ENCODE results near the gene PALB2. TPM values are rescaled to one million over a fixed set of nuclear protein-coding genes. Genes with fewer than 3 reads are reported as not detected.

Gene PALB2
- total and polyA plus RNA-seq, 2 of the 13 experiments (the other 11 are each of a cell fraction or from before 2014, with no cell fraction given) = 12.1 to 40.9 TPM

- Histone ChIP-seq H3K27ac (ENCODE audit: extremely low read length, insufficient read depth, low read length) (peak within 1 kb of the TSS; percentile 86), H3K9ac (ENCODE audit: insufficient read depth, low read depth, low read length) (peak within 1 kb of the TSS; percentile 96), H2AFZ (ENCODE audit: low read length) (peak within 1 kb of the TSS; percentile 7), H3K27me3 (ENCODE audit: control insufficient read depth in 1 of 2, insufficient read depth in 2 of 2, low read length in 2 of 2) (peaks cover 0 to 3% of the 10 kb centered on the region in 2 experiments; a peak in 1 of 5 replicates), H3K4me3 (replicated peaks in 1 of 3; ENCODE audit: insufficient read depth in 1 of 3, low read depth in 2 of 3, low read length in 3 of 3) (peak within 1 kb of the TSS; percentile 96 to 98 (median 97)), H3K9me3 (ENCODE audit: low read length) (no peaks in the 10 kb centered on the region), H4K20me1 (ENCODE audit: insufficient read depth, low read length) (peaks cover 14% of the 10 kb centered on the region; the same call in 1 of the 2 replicates), H3K36me3 (replicated peaks in 1 of 2; ENCODE audit: control insufficient read depth in 1 of 2, insufficient read depth in 2 of 2, low read length in 2 of 2) (peaks cover 16 to 42% of the 10 kb centered on the region in 2 experiments), H3K4me1 (ENCODE audit: insufficient read depth, low read length) (peaks cover 48% of the 10 kb centered on the region), H3K79me2 (ENCODE audit: insufficient read depth, low read length) (peaks cover 53% of the 10 kb centered on the region), H3K4me2 (ENCODE audit: low read depth, low read length) (peak within 1 kb of the TSS; percentile 95)
- ChIA-PET POLR2A (interaction anchor here (0.6 to 4.1 kb wide), 21 partner anchors 8 to 173 kb away, joined by 3 to 96 read pairs (median 7); partner anchors contain the start of genes COG7, DCTN5, GGA2 and NDUFAB1), CTCF (ENCODE audit: low intra/inter-chr PET ratio, low total read pairs) (interaction anchor here (1.4 to 2.3 kb wide), 3 partner anchors 17 to 53 kb away, joined by 5 to 12 read pairs (median 8); partner anchors contain the start of gene NDUFAB1)
- BruUV-seq (replicated peaks) = TSS peak; percentile 75
- DNase-seq (ENCODE audit: low spot score) = peak; percentile 100
- intact Hi-C loops (cut with micrococcal nuclease; ENCODE audit: unreplicated experiment) (loop anchor here (1.0 to 2.0 kb wide), 5 partner anchors 16 to 104 kb away; partner anchors contain the start of genes COG7, DCTN5, GGA2 and NDUFAB1), in situ Hi-C loops (cut with HindIII; ENCODE audit: extremely low pct_ligation_motif_present, low pct_unique_long_range_greater_than_20kb) (no loop called here)
- peak; percentile 75 for FAIRE-seq
- peak; percentile 96 for ATAC-seq
- WGBS (ENCODE audit: low lambda C conversion rate) = under 1% methylated on average over 48 of the region's 65 CpGs
- TF ChIP-seq ZFP36L2 (CRISPR knock-in tag; IDR thresholded peaks at IDR 0.05) (peak; percentile 84), JUND (CRISPR knock-in tag; IDR thresholded peaks at IDR 0.05) (no peak), ZSCAN25 (CRISPR knock-in tag; IDR thresholded peaks at IDR 0.05) (no peak; the same call in none of the 2 replicates), CENPBD1 (CRISPR knock-in tag; IDR thresholded peaks at IDR 0.05; ENCODE audit: borderline replicate concordance, low read depth) (no peak), ZNF296 (CRISPR knock-in tag; conservative IDR thresholded peaks at IDR 0.05) (peak; percentile 67; the same call in 1 of the 2 replicates), ZNF557 (CRISPR knock-in tag; IDR thresholded peaks at IDR 0.05) (no peak; the same call in 1 of the 2 replicates), NFE2L1 (CRISPR knock-in tag; IDR thresholded peaks at IDR 0.05; ENCODE audit: borderline replicate concordance) (peak; percentile 83; the same call in 1 of the 2 replicates), CBX5 (CRISPR knock-in tag; IDR thresholded peaks at IDR 0.05; ENCODE audit: borderline replicate concordance) (peak; percentile 94; the same call in 1 of the 2 replicates), POLR2AphosphoS2 (IDR thresholded peaks at IDR 0.05; ENCODE audit: low read depth, low read length) (0 out of 2 replicates have a peak, but pooled peaks have one; percentile 74), SNAPC4 (CRISPR knock-in tag; IDR thresholded peaks at IDR 0.05) (peak; percentile 97), CHCHD3 (CRISPR knock-in tag; IDR thresholded peaks at IDR 0.05) (peak; percentile 58; the same call in 1 of the 2 replicates), KLF6 (CRISPR knock-in tag; IDR thresholded peaks at IDR 0.05) (peak; percentile 79), ZNF382 (CRISPR knock-in tag; IDR thresholded peaks at IDR 0.05; ENCODE audit: borderline replicate concordance) (no peak), ZNF543 (CRISPR knock-in tag; IDR thresholded peaks at IDR 0.05) (peak; percentile 82; the same call in 1 of the 2 replicates), ARNT2 (CRISPR knock-in tag; IDR thresholded peaks at IDR 0.05; ENCODE audit: low read depth) (peak; percentile 83; the same call in 1 of the 2 replicates), SIX4 (CRISPR knock-in tag; IDR thresholded peaks at IDR 0.05) (0 out of 2 replicates have a peak, but pooled peaks have one; percentile 39), RFXAP (CRISPR knock-in tag; IDR thresholded peaks at IDR 0.05; ENCODE audit: borderline replicate concordance) (peak; percentile 88), ZFP36 (IDR thresholded peaks at IDR 0.05; ENCODE audit: borderline replicate concordance, low read depth, low read length, partially characterized antibody) (peak; percentile 29)
These were observed 84.0 kb downstream of the PALB2 start, which contains the start of the genes EARS2 and UBFD1 for GRCh38 chr16:23556881-23557778. Gene EARS2 (minus strand): TSS chr16:23557350. CDS start chr16:23557343, 7 bp downstream. Gene UBFD1 (plus strand): TSS chr16:23557727. CDS start chr16:23557743, 16 bp downstream.

All from HepG2 (cell line).